GM10266 (cell line): ENCODE measurements around the gene STEAP3.

ENCODE experiments used
- DNase-seq: peaks from one replicate; pipeline ENCODE4 v3.0.0; 2012; ENCODE audit errors: extremely low spot score
- TF ChIP-seq, protein P1 (sequence below): IDR thresholded peaks from 2 replicates; pipeline ENCODE4 v1.5.1; 2012; ENCODE audit warnings: mild to moderate bottlenecking, low read depth; ENCODE audit not compliant: control insufficient read depth, insufficient read depth; ENCODE audit errors: missing control alignments

The STEAP3 gene

DNA sequence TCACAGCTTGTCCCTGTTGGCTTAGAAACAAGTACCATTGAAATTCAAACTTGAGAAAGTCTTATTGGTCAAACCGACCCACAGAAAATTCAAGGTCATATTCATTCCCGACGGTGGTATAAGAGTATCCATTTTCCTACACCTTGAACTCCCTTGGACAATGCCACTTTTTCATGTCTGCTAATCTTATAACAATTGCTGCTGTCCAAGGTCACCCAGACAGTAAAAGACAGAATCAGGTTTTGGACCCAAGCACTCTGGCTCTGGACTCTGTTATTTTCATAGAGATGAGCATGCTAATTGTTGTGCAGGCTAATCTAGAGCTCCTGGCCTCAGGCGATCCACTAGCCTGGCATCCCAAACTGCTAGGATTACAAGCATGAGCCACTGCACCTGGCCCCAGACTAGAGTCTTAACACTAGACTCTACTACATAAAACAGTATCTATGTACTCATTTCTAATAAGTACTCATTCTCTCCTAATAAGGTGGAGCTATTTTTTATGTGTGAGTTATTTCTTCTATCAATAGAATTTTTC is 85.2 kb downstream of the STEAP3 start:
- TF ChIP-seq, protein P1, sequence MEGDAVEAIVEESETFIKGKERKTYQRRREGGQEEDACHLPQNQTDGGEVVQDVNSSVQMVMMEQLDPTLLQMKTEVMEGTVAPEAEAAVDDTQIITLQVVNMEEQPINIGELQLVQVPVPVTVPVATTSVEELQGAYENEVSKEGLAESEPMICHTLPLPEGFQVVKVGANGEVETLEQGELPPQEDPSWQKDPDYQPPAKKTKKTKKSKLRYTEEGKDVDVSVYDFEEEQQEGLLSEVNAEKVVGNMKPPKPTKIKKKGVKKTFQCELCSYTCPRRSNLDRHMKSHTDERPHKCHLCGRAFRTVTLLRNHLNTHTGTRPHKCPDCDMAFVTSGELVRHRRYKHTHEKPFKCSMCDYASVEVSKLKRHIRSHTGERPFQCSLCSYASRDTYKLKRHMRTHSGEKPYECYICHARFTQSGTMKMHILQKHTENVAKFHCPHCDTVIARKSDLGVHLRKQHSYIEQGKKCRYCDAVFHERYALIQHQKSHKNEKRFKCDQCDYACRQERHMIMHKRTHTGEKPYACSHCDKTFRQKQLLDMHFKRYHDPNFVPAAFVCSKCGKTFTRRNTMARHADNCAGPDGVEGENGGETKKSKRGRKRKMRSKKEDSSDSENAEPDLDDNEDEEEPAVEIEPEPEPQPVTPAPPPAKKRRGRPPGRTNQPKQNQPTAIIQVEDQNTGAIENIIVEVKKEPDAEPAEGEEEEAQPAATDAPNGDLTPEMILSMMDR, result no peak
- DNase-seq, result no peak

DNA sequence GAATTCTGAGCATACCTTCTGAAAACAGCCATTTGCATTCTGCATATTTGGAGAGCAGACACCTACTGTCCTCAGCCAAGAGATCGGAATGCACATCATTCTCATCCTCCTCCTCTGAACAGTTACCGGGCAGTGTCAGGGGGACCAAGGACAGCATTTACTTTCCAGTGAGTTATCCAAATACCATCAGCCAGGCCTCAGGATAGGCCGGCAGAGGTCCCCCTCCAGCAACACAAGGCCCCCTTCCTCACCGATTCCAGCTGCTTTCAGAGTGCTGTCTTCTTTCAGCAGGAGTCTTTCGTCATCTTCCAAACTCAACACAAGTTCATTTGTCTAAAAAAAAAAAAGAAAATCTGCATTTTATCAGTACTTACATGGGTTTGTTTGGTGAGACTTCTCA is 87.7 kb downstream of the STEAP3 start:
- TF ChIP-seq, protein P1, result no peak
- DNase-seq, result no peak

DNA sequence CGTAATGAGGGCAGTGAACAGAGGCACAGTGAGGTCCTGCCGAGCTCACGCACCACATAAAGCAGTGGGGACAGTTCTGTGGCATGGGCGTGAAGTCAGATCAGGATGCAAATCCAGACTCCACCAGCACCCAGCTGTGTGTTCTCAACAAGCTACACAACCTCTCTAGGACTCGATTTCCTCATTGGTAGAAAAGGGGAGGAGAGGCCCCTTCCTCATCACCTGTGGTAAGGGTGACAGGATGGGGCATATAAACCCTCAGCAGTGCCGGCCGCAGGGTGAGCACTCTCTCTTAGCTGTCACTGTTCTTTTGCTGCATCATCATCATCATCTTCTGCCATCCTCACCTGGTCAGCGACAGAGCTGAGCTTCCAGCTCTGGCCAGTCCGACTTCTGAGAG is 88.2 kb downstream of the STEAP3 start:
- TF ChIP-seq, protein P1, result no peak
- DNase-seq, result no peak
